HepG2 (cell line): Measurements from ENCODE around the gene CD209. TPM values are rescaled to one million over a fixed set of nuclear protein-coding genes. Genes with fewer than 3 reads are reported as not detected.

Source experiments
- ATAC-seq: fragments of 200-7000 bp; cut with Tn5 transposase; 3 replicates; pipeline ENCODE4 v1.9.1; 2020; ENCODE audit warnings: mild to moderate bottlenecking, moderate library complexity
- BruUV-seq: library from RNA; stranded (reverse); fragments of 400-500 nt; replicated peaks from 2 replicates; lab custom pipeline; 2021; lab: Mats Ljungman, UMichigan
- CTCF ChIA-PET: fragments of 300-600 bp; formaldehyde crosslinking; extraction: SDS; loops from one replicate; lab custom pipeline; 2021; ENCODE audit warnings: low total read pairs, inconsistent platforms, low intra/inter-chr PET ratio; lab: Yijun Ruan, JAX
- POLR2A ChIA-PET: fragments of 350-600 bp; sonication (Branson Sonifier 250); formaldehyde crosslinking; loops from one replicate; lab custom pipeline; 2020; ENCODE audit warnings: antibody characterized with exemption, inconsistent platforms; lab: Yijun Ruan, JAX
- DNase-seq: peaks from one replicate; pipeline ENCODE4 v3.0.0-alpha.2; 2015; ENCODE audit warnings: low spot score
- FAIRE-seq: peaks from 3 replicates; lab custom pipeline; 2011; peaks lifted over from hg19 to GRCh38; lab: Jason Lieb, UNC
- H2AFZ ChIP-seq: one replicate; pipeline ENCODE4 v1.6.1; 2011; ENCODE audit warnings: low read length, inconsistent platforms
- H3K27ac ChIP-seq: fragments of 300-600 bp; 3 replicates; pipeline ENCODE4 v1.8.0; 2011; ENCODE audit warnings: mixed run types, mild to moderate bottlenecking, mixed read lengths, low read length, inconsistent platforms; ENCODE audit not compliant: insufficient read depth; ENCODE audit errors: extremely low read length
- H3K27me3 ChIP-seq, 2 experiments: fragments of 200-600 bp in 1 of 2; 2 replicates in 1 of 2; 3 replicates in 1 of 2; pipeline versions ENCODE4 v1.6.0 to v1.8.0; 2011; ENCODE audit warnings: low read length in 2 of 2, mild to moderate bottlenecking in 2 of 2, moderate library complexity in 2 of 2, inconsistent platforms in 1 of 2; ENCODE audit not compliant: insufficient read depth in 2 of 2, control insufficient read depth in 1 of 2
- H3K36me3 ChIP-seq, 2 experiments: fragments of 200-600 bp in 1 of 2; replicated peaks in 1 of 2; 2 replicates in 1 of 2; 3 replicates in 1 of 2; pipeline versions ENCODE4 v1.5.1 to v1.8.0; 2011; ENCODE audit warnings: low read length in 2 of 2, inconsistent platforms in 1 of 2; ENCODE audit not compliant: insufficient read depth in 2 of 2, control insufficient read depth in 1 of 2
- H3K4me1 ChIP-seq: 2 replicates; pipeline ENCODE4 v1.5.1; 2012; ENCODE audit warnings: low read length, inconsistent platforms; ENCODE audit not compliant: insufficient read depth
- H3K4me2 ChIP-seq: 2 replicates; pipeline ENCODE4 v1.6.0; 2011; ENCODE audit warnings: low read depth, low read length, inconsistent platforms
- H3K4me3 ChIP-seq, 3 experiments: fragments of 200-600 bp in 1 of 3; sonication (generic), shearing (Covaris generic) in 1 of 3; replicated peaks in 1 of 3; 2 replicates each; pipeline ENCODE4 v1.5.1; 2011 to 2016; ENCODE audit warnings: low read length in 3 of 3, inconsistent platforms in 2 of 3, low read depth in 2 of 3, mild to moderate bottlenecking in 2 of 3, control low read depth in 1 of 3, mixed read lengths in 1 of 3; ENCODE audit not compliant: insufficient read depth in 1 of 3
- H3K79me2 ChIP-seq: one replicate; pipeline ENCODE4 v1.6.1; 2011; ENCODE audit warnings: low read length, inconsistent platforms; ENCODE audit not compliant: insufficient read depth
- H3K9ac ChIP-seq: 2 replicates; pipeline ENCODE4 v1.6.0; 2011; ENCODE audit warnings: mild to moderate bottlenecking, low read depth, low read length, inconsistent platforms; ENCODE audit not compliant: insufficient read depth
- H3K9me3 ChIP-seq: 2 replicates; pipeline ENCODE4 v1.5.1; 2012; ENCODE audit warnings: mild to moderate bottlenecking, low read length
- H4K20me1 ChIP-seq: 2 replicates; pipeline ENCODE4 v1.6.0; 2011; ENCODE audit warnings: inconsistent platforms, mild to moderate bottlenecking, low read length, moderate library complexity; ENCODE audit not compliant: insufficient read depth
- AGO2 ChIP-seq: fragments of 200-400 bp; formaldehyde crosslinking; optimal IDR thresholded peaks from 2 replicates; pipeline ENCODE3; 2017; ENCODE audit warnings: mild to moderate bottlenecking, low read depth, low read length, moderate library complexity
- CEBPB ChIP-seq: IDR thresholded peaks from 2 replicates; pipeline ENCODE4 v1.6.1; 2011; ENCODE audit warnings: low read depth, low read length, improper control_type of control experiment, borderline replicate concordance
- ZMYM3 ChIP-seq: sonication (generic); formaldehyde crosslinking; IDR thresholded peaks from 2 replicates; pipeline ENCODE4 v1.5.1; 2020; ENCODE audit warnings: mild to moderate bottlenecking, missing genetic modification reagents
- ZNF839 ChIP-seq: sonication (generic); formaldehyde crosslinking; IDR thresholded peaks from 2 replicates; pipeline ENCODE4 v1.4.0; 2020; ENCODE audit warnings: missing genetic modification reagents, mild to moderate bottlenecking, borderline replicate concordance
- WGBS: methylation state at CpG from one replicate; pipeline ENCODE4 v1.1.6; 2017; ENCODE audit warnings: low lambda C conversion rate; 5-methylcytosine and 5-hydroxymethylcytosine counted together
- in situ Hi-C: cut with HindIII; loops from 2 replicates; pipeline ENCODE4 v1.10.0; 2017; ENCODE audit warnings: low pct_unique_long_range_greater_than_20kb; ENCODE audit not compliant: extremely low pct_ligation_motif_present
- intact Hi-C: fragments of 100-400 bp; cut with micrococcal nuclease; formaldehyde crosslinking; loops from one replicate; pipeline ENCODE4 v1.10.0; 2022; ENCODE audit not compliant: unreplicated experiment
- polyA plus RNA-seq, 8 experiments: library from polyadenylated mRNA; depleted of rRNA in 3 of 8; stranded (reverse) in 7 of 8; unstranded in 1 of 8; fragments of >200 nt; fragmentation: Illumina TruSeq in 4 of 8; extraction: Trizol in 4 of 8; gene quantifications; 2 replicates each; pipeline versions ENCODE4 v1.2.1 to v1.2.3, GENCODE V29; 2011 to 2016; ENCODE audit warnings: low read depth in 4 of 8, missing spikeins in 1 of 8, mixed read lengths in 1 of 8; ENCODE audit not compliant: insufficient read depth in 1 of 8
- total RNA-seq, 5 experiments: library from RNA; depleted of rRNA; stranded (reverse); fragments of >200 nt; fragmentation: Illumina TruSeq; extraction: Trizol; gene quantifications; 2 replicates each; pipeline ENCODE4 v1.2.3, GENCODE V29; 2016; ENCODE audit warnings: low read depth in 1 of 5

Gene CD209
- total and polyA plus RNA-seq, 2 of the 13 experiments (the other 11 are each of a cell fraction or from before 2014, with no cell fraction given) = not detected

DNA sequence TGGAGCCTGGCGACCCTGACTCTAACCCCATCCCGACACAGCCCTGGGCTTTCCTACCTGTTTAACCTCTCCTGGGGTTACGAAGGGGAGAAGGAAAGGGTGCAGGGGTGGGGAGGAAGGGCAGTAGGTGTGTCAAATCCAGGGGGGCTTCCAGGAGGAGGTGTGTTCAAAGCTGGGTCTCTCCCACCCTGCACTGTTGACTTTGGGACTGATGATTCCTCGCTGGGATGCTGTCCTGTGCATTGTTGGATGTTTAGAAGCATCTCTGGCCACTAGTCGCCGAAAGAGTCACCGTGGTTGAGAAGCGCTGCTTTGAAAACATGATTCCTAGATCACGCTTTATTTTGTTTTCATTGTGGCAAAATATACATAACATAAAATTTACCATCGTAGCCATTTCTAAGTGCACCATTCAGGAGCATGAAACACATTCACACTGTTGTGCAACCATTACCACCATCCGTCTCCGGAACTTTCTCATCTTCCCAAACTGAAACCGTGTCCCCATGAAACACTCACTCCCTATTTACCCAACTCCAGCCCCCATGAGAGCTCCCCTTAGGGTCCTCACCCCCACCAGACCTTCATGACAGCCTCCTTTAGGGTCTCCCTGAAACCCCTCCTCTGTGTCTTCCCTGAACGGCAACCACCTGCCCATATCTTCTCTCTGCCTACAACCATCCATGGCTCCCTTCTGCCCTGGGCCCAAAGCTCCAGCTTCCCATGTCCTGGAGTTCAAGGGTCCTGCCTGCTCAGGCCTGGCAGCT, 41.0 kb downstream of the CD209 start:
- TF ChIP-seq AGO2 = no peak
- TF ChIP-seq ZMYM3 (CRISPR knock-in tag) = 0 out of 2 replicates have a peak, but pooled peaks have one; percentile 47
- 0 out of 2 replicates have a peak, but pooled peaks have one; percentile 3 for TF ChIP-seq CEBPB
- intact Hi-C loops (no loop called here), in situ Hi-C loops (no loop called here)
- no peak overlapping the region for H3K9ac ChIP-seq
- BruUV-seq = no TSS peak
- no peaks in the 10 kb centered on the region for H3K9me3 ChIP-seq
- H2AFZ ChIP-seq = no peak overlapping the region
- FAIRE-seq = no peak
- 53% methylated on average over 13 of the region's 14 CpGs for WGBS
- ATAC-seq = no peak
- DNase-seq = no peak
- H3K36me3 ChIP-seq = no peaks in the 10 kb centered on the region
- POLR2A ChIA-PET = no interaction called here
- H3K4me3 ChIP-seq = no peak overlapping the region
- no peak overlapping the region for H3K4me2 ChIP-seq
- H3K79me2 ChIP-seq = no peaks in the 10 kb centered on the region
- no peaks in the 10 kb centered on the region for H4K20me1 ChIP-seq
- peaks cover 0 to 14% of the 10 kb centered on the region in 2 experiments; a peak in 3 of 5 replicates for H3K27me3 ChIP-seq
- H3K4me1 ChIP-seq = peaks cover 11% of the 10 kb centered on the region
- CTCF ChIA-PET = no interaction called here
- no peak overlapping the region for H3K27ac ChIP-seq

DNA sequence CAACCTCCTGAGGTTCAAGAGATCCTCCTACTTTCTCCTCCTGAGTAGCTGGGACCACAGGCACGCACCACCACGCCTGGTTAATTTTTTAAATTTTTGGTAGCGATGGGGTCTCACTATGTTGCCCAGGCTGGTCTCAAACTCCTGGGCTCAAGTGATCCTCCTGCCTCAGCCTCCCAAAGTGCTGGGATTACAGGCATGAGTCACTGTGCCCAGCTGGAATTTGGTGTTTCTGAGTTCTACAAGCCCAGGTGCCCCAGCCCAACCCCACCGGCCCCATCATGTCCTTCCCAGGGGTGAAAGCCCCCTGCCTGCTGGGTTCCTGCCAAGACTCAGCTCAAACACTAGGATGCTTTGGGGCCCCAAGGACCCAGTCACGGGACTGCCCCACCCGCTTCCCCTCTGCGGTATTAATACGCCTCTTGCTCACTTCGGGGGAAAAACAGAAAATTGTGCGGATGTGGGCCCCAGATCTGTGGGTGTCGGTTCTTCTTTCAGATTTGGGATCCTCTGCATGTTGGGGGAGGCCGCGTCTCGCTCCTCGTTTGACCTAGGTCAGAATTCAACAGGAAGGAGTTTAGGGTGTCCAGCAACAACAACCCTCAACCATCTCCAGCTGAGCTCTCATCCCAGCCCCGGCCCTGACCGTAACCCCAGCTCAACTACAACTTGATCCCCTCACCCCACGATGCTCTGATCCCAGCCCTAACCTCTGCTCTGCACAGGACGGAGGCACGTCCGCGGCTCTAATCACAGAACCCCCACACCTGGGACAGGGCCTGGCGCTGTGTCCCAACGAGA, 41.7 kb downstream of the CD209 start:
- Histone ChIP-seq H3K4me2 (no peak overlapping the region), H3K36me3 (no peaks in the 10 kb centered on the region), H3K79me2 (no peaks in the 10 kb centered on the region), H3K27ac (no peak overlapping the region), H3K27me3 (peaks cover 0 to 14% of the 10 kb centered on the region in 2 experiments; a peak in 3 of 5 replicates), H2AFZ (no peak overlapping the region), H3K4me3 (no peak overlapping the region), H3K9ac (no peak overlapping the region), H3K9me3 (no peaks in the 10 kb centered on the region), H4K20me1 (no peaks in the 10 kb centered on the region), H3K4me1 (peaks cover 11% of the 10 kb centered on the region)
- CTCF ChIA-PET = no interaction called here
- no peak for DNase-seq
- no TSS peak for BruUV-seq
- in situ Hi-C loops (no loop called here), intact Hi-C loops (no loop called here)
- no peak for FAIRE-seq
- POLR2A ChIA-PET = interaction anchor here (0.5 kb wide), 1 partner anchor 236 kb away, joined by 3 read pairs; no protein-coding TSS in a partner anchor
- no peak for TF ChIP-seq ZNF839 (CRISPR knock-in tag)
- ATAC-seq = no peak
- WGBS = 18% methylated on average over 15 of the region's 24 CpGs
